HCT116 (cell line): ENCODE data around the gene ADD1. TPM values are rescaled to one million over a fixed set of nuclear protein-coding genes. Genes with fewer than 3 reads are reported as not detected.

ENCODE experiments used
- ATAC-seq: fragments of 200-7000 bp; cut with Tn5 transposase; 2 replicates; pipeline ENCODE4 v1.9.1; 2020; ENCODE audit warnings: mild to moderate bottlenecking, moderate library complexity
- BruUV-seq: library from RNA; stranded (reverse); fragments of 400-500 nt; replicated peaks from 2 replicates; lab custom pipeline; 2021; lab: Mats Ljungman, UMichigan
- CTCF ChIA-PET: fragments of 300-600 bp; sonication (Branson Sonifier 250); formaldehyde crosslinking; loops from one replicate; lab custom pipeline; 2021; ENCODE audit warnings: antibody characterized with exemption; lab: Charles Lee
- POLR2A ChIA-PET: fragments of 300-600, 350-600 bp; sonication (Branson Sonifier 250); formaldehyde crosslinking; loops from one replicate; lab custom pipeline; 2021; ENCODE audit warnings: antibody characterized with exemption; lab: Charles Lee
- RAD21 ChIA-PET, 2 experiments: fragments of 300-600 bp; sonication (Branson Sonifier 250); formaldehyde crosslinking; loops; one replicate each; lab custom pipeline; 2023; ENCODE audit warnings: low total read pairs in 2 of 2; ENCODE audit not compliant: uncharacterized antibody in 2 of 2, unreplicated experiment in 2 of 2, low non-redundant PET in 1 of 2; lab: Charles Lee
- DNase-seq: peaks from one replicate; pipeline ENCODE4 v3.0.0-alpha.2; 2010; ENCODE audit warnings: low read depth, low spot score
- H2AFZ ChIP-seq: fragments of 200-600 bp; shearing (Covaris generic), sonication (generic); 2 replicates; pipeline ENCODE4 v1.6.1; 2017; ENCODE audit warnings: low read depth, mixed run types, mixed read lengths, antibody characterized with exemption, low read length; ENCODE audit not compliant: poor library complexity, severe bottlenecking
- H3K27ac ChIP-seq: 2 replicates; pipeline ENCODE4 v1.5.1; 2012; ENCODE audit warnings: low read depth, low read length
- H3K27me3 ChIP-seq: fragments of 200-600 bp; sonication (generic); 2 replicates; pipeline ENCODE4 v1.6.1; 2016; ENCODE audit warnings: mixed run types, low read length, mixed read lengths; ENCODE audit not compliant: insufficient read depth
- H3K36me3 ChIP-seq, 2 experiments: fragments of 200-500 bp in 1 of 2; fragments of 200-600 bp in 1 of 2; sonication (Bioruptor generic) in 1 of 2; sonication (generic) in 1 of 2; 2 replicates each; pipeline versions ENCODE4 v1.5.1 to v1.6.1; 2014 to 2016; ENCODE audit warnings: low read length in 2 of 2, inconsistent platforms in 1 of 2, mixed read lengths in 1 of 2, mixed run types in 1 of 2; ENCODE audit not compliant: insufficient read depth in 2 of 2, control insufficient read depth in 1 of 2
- H3K4me1 ChIP-seq, 2 experiments: fragments of 200-600 bp in 1 of 2; sonication (generic) in 1 of 2; 2 replicates each; pipeline versions ENCODE4 v1.5.1 to v1.6.1; 2012 to 2017; ENCODE audit warnings: low read length in 2 of 2, inconsistent platforms in 1 of 2, mild to moderate bottlenecking in 1 of 2, mixed read lengths in 1 of 2, mixed run types in 1 of 2, moderate library complexity in 1 of 2; ENCODE audit not compliant: insufficient read depth in 2 of 2, control insufficient read depth in 1 of 2
- H3K4me2 ChIP-seq: fragments of 200-600 bp; sonication (generic); 2 replicates; pipeline ENCODE4 v1.6.1; 2017; ENCODE audit warnings: mixed run types, low read length, mixed read lengths
- H3K4me3 ChIP-seq, 2 experiments: fragments of 200-600 bp in 1 of 2; sonication (generic) in 1 of 2; replicated peaks in 1 of 2; 2 replicates each; pipeline ENCODE4 v1.5.1; 2011 to 2016; ENCODE audit warnings: low read length in 2 of 2, control low read depth in 1 of 2, low read depth in 1 of 2, mild to moderate bottlenecking in 1 of 2, mixed read lengths in 1 of 2, mixed run types in 1 of 2
- H3K79me2 ChIP-seq: fragments of 200-600 bp; sonication (generic); 2 replicates; pipeline ENCODE4 v1.6.1; 2017; ENCODE audit warnings: mild to moderate bottlenecking, mixed run types, low read length, moderate library complexity, mixed read lengths; ENCODE audit not compliant: insufficient read depth
- H3K9ac ChIP-seq: fragments of 200-600 bp; sonication (generic); 2 replicates; pipeline ENCODE4 v1.6.1; 2016; ENCODE audit warnings: low read length, mixed read lengths
- H3K9me2 ChIP-seq: fragments of 200-600 bp; sonication (generic), shearing (Covaris generic); 2 replicates; pipeline ENCODE4 v1.6.1; 2017; ENCODE audit warnings: mixed run types, mild to moderate bottlenecking, moderate library complexity; ENCODE audit not compliant: insufficient read depth
- H3K9me3 ChIP-seq, 2 experiments: fragments of 200-500 bp in 1 of 2; fragments of 200-600 bp in 1 of 2; sonication (Bioruptor generic) in 1 of 2; sonication (generic) in 1 of 2; 2 replicates each; pipeline ENCODE4 v1.6.1; 2014 to 2017; ENCODE audit warnings: low read length in 2 of 2, mixed read lengths in 2 of 2, inconsistent platforms in 1 of 2, low read depth in 1 of 2, mild to moderate bottlenecking in 1 of 2, mixed run types in 1 of 2, moderate library complexity in 1 of 2; ENCODE audit not compliant: control insufficient read depth in 1 of 2, insufficient read depth in 1 of 2
- H4K20me1 ChIP-seq: fragments of 200-600 bp; sonication (generic), shearing (Covaris generic); 2 replicates; pipeline ENCODE4 v1.6.1; 2017; ENCODE audit warnings: mixed run types, mild to moderate bottlenecking, moderate library complexity; ENCODE audit not compliant: insufficient read depth
- CBX3 ChIP-seq: IDR thresholded peaks from 2 replicates; pipeline ENCODE4 v1.6.1; 2012; ENCODE audit warnings: low read depth
- ELF1 ChIP-seq: IDR thresholded peaks from 2 replicates; pipeline ENCODE4 v1.6.1; 2012; ENCODE audit warnings: low read depth, borderline replicate concordance
- EZH2phosphoT487 ChIP-seq: fragments of 200-600 bp; IDR thresholded peaks from 2 replicates; pipeline ENCODE4 v1.6.1; 2018; ENCODE audit warnings: antibody characterized with exemption, borderline replicate concordance
- FOSL1 ChIP-seq: IDR thresholded peaks from 2 replicates; pipeline ENCODE4 v1.6.1; 2012; ENCODE audit warnings: low read depth
- POLR2A ChIP-seq: IDR thresholded peaks from 2 replicates; pipeline ENCODE4 v1.7.0; 2011; ENCODE audit warnings: borderline replicate concordance; ENCODE audit not compliant: insufficient read depth, insufficient read length; ENCODE audit errors: extremely low read depth
- POLR2AphosphoS5 ChIP-seq: IDR thresholded peaks from 2 replicates; pipeline ENCODE4 v1.6.1; 2011; ENCODE audit warnings: mild to moderate bottlenecking, low read depth, low read length, moderate library complexity
- SIN3A ChIP-seq: IDR thresholded peaks from 2 replicates; pipeline ENCODE4 v1.6.1; 2012; ENCODE audit warnings: low read depth
- SP1 ChIP-seq: IDR thresholded peaks from 2 replicates; pipeline ENCODE4 v1.6.1; 2012; ENCODE audit warnings: low read depth
- SRF ChIP-seq: IDR thresholded peaks from 2 replicates; pipeline ENCODE4 v1.6.1; 2012; ENCODE audit warnings: low read depth
- intact Hi-C: fragments of 100-400 bp; cut with micrococcal nuclease; formaldehyde crosslinking; loops from 2 replicates; pipeline ENCODE4 v1.10.0; 2022
- total RNA-seq: library from RNA; stranded (reverse); gene quantifications from one replicate; pipeline ENCODE4 v1.2.1, GENCODE V29; 2021; ENCODE audit not compliant: unreplicated experiment
- TF ChIP-seq, protein P1 (sequence below), 3 experiments: fragments of 200-600 bp in 1 of 3; sonication (generic) in 1 of 3; IDR thresholded peaks in 2 of 3; conservative IDR thresholded peaks in 1 of 3; 2 replicates each; pipeline ENCODE4 v1.5.1; 2012 to 2017; ENCODE audit warnings: low read depth in 2 of 3, low read length in 2 of 3, antibody characterized with exemption in 1 of 3, borderline replicate concordance in 1 of 3, control low read depth in 1 of 3, mild to moderate bottlenecking in 1 of 3, mixed read lengths in 1 of 3, mixed run types in 1 of 3, moderate library complexity in 1 of 3; ENCODE audit not compliant: insufficient read depth in 1 of 3
- TF ChIP-seq, protein P2 (sequence below): IDR thresholded peaks from 2 replicates; pipeline ENCODE4 v1.6.1; 2011; ENCODE audit warnings: mild to moderate bottlenecking, low read length, moderate library complexity; ENCODE audit not compliant: insufficient replicate concordance; ENCODE audit errors: extremely low read depth

ADD1 gene
- total RNA-seq, 1 experiment from 2014 or later: 139 TPM

DNA sequence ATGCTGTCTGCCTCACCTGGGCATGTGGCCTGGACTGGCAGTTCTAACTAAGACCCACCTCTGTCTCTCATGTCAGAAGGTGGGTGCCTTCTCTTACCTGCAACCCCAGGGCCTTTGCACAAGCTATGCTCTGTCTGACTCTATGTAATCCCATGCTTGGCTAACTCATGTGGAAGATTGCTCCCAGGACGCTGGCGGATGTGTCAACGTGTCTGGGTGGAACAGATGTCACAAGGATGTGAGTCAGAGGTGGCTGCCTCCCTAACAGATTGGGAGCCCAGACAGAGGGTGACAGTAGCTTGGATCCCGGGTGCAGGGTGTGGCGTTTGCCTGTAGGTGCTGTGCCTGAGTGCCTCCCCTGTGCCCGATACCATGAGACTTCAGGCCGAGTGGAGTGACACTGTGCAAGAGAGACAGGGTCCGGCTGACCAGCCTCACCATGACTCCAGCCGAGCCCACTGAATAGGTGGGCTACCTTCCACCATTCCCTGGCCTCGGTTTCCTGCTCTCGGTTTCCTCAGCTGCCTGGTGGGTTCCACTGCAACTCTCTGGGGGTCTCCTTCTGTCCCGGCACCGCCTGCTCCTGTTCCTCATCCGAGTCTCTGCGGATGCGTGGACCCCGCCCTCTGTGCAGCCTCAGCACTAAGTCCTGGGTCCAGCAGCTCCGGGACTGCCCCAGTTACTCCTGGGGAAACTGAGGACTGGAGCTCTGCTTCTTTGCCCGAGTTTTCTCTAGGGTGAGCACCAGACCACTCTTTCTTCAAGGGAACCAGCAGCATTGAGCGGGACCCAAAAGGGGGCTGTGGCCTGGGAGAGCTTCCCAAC lies 39.8 kb upstream of the ADD1 start:
- H3K79me2 ChIP-seq: no peaks in the 10 kb centered on the region
- no peaks in the 10 kb centered on the region for H3K36me3 ChIP-seq
- no peaks in the 10 kb centered on the region for H3K27me3 ChIP-seq
- H3K9me2 ChIP-seq: no peaks in the 10 kb centered on the region
- no peak overlapping the region for H3K27ac ChIP-seq
- TF ChIP-seq SRF: no peak
- TF ChIP-seq, protein P1, sequence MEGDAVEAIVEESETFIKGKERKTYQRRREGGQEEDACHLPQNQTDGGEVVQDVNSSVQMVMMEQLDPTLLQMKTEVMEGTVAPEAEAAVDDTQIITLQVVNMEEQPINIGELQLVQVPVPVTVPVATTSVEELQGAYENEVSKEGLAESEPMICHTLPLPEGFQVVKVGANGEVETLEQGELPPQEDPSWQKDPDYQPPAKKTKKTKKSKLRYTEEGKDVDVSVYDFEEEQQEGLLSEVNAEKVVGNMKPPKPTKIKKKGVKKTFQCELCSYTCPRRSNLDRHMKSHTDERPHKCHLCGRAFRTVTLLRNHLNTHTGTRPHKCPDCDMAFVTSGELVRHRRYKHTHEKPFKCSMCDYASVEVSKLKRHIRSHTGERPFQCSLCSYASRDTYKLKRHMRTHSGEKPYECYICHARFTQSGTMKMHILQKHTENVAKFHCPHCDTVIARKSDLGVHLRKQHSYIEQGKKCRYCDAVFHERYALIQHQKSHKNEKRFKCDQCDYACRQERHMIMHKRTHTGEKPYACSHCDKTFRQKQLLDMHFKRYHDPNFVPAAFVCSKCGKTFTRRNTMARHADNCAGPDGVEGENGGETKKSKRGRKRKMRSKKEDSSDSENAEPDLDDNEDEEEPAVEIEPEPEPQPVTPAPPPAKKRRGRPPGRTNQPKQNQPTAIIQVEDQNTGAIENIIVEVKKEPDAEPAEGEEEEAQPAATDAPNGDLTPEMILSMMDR (IDR thresholded peaks at IDR 0.05 in 2 of 3, conservative IDR thresholded peaks at IDR 0.05 in 1 of 3; ENCODE audit: borderline replicate concordance in 1 of 3, insufficient read depth in 1 of 3, low read depth in 2 of 3, low read length in 2 of 3): 0 out of 6 replicates have a peak, but pooled peaks of 1 of the 3 experiments have one; percentile 1
- no peaks in the 10 kb centered on the region for H3K9me3 ChIP-seq
- H4K20me1 ChIP-seq: no peaks in the 10 kb centered on the region
- intact Hi-C loops: no loop called here
- ChIA-PET CTCF (interaction anchor here (0.8 kb wide), 1 partner anchor 8 kb away, joined by 3 read pairs; no protein-coding TSS in a partner anchor), RAD21 (no interaction called here), POLR2A (no interaction called here)
- H2AFZ ChIP-seq: no peak overlapping the region
- no peak overlapping the region for H3K9ac ChIP-seq
- DNase-seq (peak; percentile 40), ATAC-seq (peak; percentile 77)
- peak overlapping the region; percentile 44 for H3K4me2 ChIP-seq
- peaks cover 26 to 57% of the 10 kb centered on the region in 2 experiments for H3K4me1 ChIP-seq
- BruUV-seq: no TSS peak
- H3K4me3 ChIP-seq: no peak overlapping the region

DNA sequence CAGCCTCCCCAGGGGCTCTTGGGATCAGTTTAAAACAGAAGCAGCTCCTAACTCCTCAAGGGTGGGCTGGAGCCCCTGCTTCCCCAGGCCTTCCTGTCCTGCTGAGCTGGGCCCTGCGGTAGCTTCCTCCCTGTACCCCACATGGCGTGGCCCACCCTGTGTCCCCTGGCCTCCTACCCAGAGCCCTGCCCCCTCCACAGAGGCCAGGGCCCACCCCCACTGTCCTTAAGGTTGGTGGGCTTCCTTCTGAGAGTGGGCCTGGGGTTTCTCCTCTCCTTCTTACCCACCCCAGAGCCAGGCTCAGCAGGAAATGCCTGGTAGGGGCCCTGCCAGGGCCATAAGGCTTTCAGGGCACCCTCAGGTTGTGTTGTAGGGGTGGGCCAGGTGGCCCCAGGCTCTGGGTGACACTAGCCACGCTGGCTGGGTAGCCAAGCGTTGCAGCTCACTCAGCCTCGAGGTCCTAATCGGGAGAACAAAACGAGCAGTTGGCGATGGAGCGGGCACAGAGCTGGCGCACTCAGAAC lies 39.1 kb upstream of the ADD1 start:
- Histone ChIP-seq H4K20me1 (no peaks in the 10 kb centered on the region), H3K9me3 (no peaks in the 10 kb centered on the region), H3K79me2 (no peaks in the 10 kb centered on the region), H3K9me2 (no peaks in the 10 kb centered on the region), H3K4me2 (no peak overlapping the region), H2AFZ (no peak overlapping the region), H3K27ac (no peak overlapping the region), H3K4me3 (no peak overlapping the region), H3K36me3 (no peaks in the 10 kb centered on the region), H3K9ac (no peak overlapping the region), H3K27me3 (no peaks in the 10 kb centered on the region), H3K4me1 (peaks cover 22 to 51% of the 10 kb centered on the region in 2 experiments)
- DNase-seq (no peak), ATAC-seq (no peak)
- ChIA-PET CTCF (no interaction called here), RAD21 (no interaction called here), POLR2A (no interaction called here)
- BruUV-seq: no TSS peak
- intact Hi-C loops: no loop called here
- TF ChIP-seq EZH2phosphoT487: no peak
- TF ChIP-seq SP1: no peak
- TF ChIP-seq, protein P1 (IDR thresholded peaks at IDR 0.05 in 2 of 3, conservative IDR thresholded peaks at IDR 0.05 in 1 of 3; ENCODE audit: borderline replicate concordance in 1 of 3, insufficient read depth in 1 of 3, low read depth in 2 of 3, low read length in 2 of 3): no peak
- TF ChIP-seq SIN3A: no peak
- TF ChIP-seq CBX3: no peak
- TF ChIP-seq, protein P2, sequence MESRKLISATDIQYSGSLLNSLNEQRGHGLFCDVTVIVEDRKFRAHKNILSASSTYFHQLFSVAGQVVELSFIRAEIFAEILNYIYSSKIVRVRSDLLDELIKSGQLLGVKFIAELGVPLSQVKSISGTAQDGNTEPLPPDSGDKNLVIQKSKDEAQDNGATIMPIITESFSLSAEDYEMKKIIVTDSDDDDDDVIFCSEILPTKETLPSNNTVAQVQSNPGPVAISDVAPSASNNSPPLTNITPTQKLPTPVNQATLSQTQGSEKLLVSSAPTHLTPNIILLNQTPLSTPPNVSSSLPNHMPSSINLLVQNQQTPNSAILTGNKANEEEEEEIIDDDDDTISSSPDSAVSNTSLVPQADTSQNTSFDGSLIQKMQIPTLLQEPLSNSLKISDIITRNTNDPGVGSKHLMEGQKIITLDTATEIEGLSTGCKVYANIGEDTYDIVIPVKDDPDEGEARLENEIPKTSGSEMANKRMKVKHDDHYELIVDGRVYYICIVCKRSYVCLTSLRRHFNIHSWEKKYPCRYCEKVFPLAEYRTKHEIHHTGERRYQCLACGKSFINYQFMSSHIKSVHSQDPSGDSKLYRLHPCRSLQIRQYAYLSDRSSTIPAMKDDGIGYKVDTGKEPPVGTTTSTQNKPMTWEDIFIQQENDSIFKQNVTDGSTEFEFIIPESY: no peak
- TF ChIP-seq POLR2A: no peak
- TF ChIP-seq SRF: no peak
- TF ChIP-seq POLR2AphosphoS5: no peak
- no peak for TF ChIP-seq FOSL1
- TF ChIP-seq ELF1: no peak
